Fibroblast of lung (primary cell): ENCODE results near the gene CASD1.

Experiments
- CTCF ChIP-seq, 2 donors: IDR thresholded peaks in 1 of 2; conservative IDR thresholded peaks in 1 of 2; 1 replicate in 1 of 2; 2 replicates in 1 of 2; pipeline ENCODE4 v1.5.1; 2011 to 2012; ENCODE audit warnings: low read length in 2 of 2, control low read depth in 1 of 2, inconsistent platforms in 1 of 2, low read depth in 1 of 2, mild to moderate bottlenecking in 1 of 2
- EZH2 ChIP-seq: IDR thresholded peaks from 2 replicates; pipeline ENCODE4 v1.5.1; 2012; ENCODE audit warnings: low read length, control low read depth, mild to moderate bottlenecking; ENCODE audit errors: missing control alignments

GRCh38 chr7:94600267-94600666 is 90.7 kb downstream of the CASD1 start:
- TF ChIP-seq CTCF (conservative IDR thresholded peaks at IDR 0.05 in 1 of 2, IDR thresholded peaks at IDR 0.05 in 1 of 2; ENCODE audit: low read depth in 1 of 2, low read length in 2 of 2): no peak
- TF ChIP-seq EZH2: no peak
